GM12865 (cell line): Measurements from ENCODE around the gene ZC3H7A.

Experiments
- DNase-seq: peaks from one replicate; pipeline ENCODE4 v3.0.0; 2010; ENCODE audit warnings: low read depth
- H3K4me3 ChIP-seq: 2 replicates; pipeline ENCODE4 v1.5.1; 2011; ENCODE audit warnings: mild to moderate bottlenecking, low read depth, low read length, control low read depth
- TF ChIP-seq, protein P1 (sequence below): IDR thresholded peaks from 2 replicates; pipeline ENCODE4 v1.5.1; 2011; ENCODE audit warnings: low read length, control low read depth, low read depth, inconsistent platforms; ENCODE audit not compliant: insufficient read depth; ENCODE audit errors: missing control alignments

ZC3H7A gene

DNA sequence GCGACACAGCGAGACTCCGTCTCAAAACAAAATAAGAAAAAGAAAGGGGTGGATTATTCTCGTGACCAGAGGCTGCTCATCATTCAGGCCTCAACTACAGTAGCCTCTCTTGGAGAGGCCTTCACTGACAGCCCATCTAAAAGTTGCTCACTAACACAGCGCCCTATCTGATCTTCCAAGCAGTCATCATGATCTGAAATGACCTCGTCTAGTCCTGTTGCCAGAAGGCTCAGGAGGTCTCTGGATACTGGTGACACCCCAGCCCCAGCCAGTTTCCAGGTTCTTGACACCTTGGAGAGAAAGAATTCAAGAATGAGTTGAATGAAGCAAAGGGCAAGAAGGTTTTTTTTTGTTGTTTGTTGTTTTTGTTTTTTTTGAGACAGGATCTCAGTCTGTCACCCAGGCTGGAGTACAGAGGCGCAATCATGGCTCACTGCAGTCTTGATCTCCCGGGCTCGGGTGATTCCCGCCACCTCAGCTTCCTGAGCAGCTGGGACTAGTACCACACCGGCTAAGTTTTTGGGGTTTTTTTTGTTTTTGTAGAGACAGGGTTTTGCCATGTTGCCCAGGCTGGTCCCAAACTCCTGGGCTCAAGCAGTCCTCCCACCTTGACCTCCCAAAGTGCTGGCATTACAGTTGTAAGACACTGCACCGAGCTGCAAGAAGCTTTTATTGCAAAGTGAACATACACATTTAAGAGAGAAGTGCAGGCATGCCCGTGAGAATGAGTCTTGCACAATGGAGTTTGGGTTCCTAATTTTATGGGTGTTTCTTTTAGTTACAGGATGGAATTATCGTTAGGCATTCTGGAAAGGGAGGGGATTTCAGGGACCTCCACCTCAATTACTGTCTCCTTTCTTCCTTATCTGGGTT is 2.7 kb upstream of the ZC3H7A start:
- peak; percentile 68 for DNase-seq
- TF ChIP-seq, protein P1, sequence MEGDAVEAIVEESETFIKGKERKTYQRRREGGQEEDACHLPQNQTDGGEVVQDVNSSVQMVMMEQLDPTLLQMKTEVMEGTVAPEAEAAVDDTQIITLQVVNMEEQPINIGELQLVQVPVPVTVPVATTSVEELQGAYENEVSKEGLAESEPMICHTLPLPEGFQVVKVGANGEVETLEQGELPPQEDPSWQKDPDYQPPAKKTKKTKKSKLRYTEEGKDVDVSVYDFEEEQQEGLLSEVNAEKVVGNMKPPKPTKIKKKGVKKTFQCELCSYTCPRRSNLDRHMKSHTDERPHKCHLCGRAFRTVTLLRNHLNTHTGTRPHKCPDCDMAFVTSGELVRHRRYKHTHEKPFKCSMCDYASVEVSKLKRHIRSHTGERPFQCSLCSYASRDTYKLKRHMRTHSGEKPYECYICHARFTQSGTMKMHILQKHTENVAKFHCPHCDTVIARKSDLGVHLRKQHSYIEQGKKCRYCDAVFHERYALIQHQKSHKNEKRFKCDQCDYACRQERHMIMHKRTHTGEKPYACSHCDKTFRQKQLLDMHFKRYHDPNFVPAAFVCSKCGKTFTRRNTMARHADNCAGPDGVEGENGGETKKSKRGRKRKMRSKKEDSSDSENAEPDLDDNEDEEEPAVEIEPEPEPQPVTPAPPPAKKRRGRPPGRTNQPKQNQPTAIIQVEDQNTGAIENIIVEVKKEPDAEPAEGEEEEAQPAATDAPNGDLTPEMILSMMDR, result no peak
- H3K4me3 ChIP-seq, result peak overlapping the region; percentile 78

DNA sequence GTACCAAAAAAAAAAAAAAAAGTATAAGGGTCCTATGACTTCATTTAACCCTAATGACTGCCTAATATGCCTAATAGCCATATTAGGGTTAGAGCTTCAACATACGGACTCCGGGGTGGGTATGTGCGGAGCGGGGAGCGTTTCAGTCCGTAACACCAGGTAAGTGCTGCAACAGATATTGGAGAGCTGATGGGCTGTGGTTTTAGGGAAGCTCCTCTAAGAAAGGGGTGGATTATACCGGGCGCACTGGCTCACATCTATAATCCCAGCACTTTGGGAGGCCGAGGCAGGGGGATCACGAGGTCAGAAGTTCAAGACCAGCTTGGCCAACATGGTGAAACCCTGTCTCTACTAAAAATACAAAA is 1.9 kb upstream of the ZC3H7A start:
- peak overlapping the region; percentile 78 for H3K4me3 ChIP-seq
- TF ChIP-seq, protein P1, result no peak
- DNase-seq, result no peak

GRCh38 chr16:11797957-11798299 is 870 bp upstream of the ZC3H7A start:
- peak overlapping the region; percentile 78 for H3K4me3 ChIP-seq
- TF ChIP-seq, protein P1, result no peak
- peak; percentile 32 for DNase-seq

DNA sequence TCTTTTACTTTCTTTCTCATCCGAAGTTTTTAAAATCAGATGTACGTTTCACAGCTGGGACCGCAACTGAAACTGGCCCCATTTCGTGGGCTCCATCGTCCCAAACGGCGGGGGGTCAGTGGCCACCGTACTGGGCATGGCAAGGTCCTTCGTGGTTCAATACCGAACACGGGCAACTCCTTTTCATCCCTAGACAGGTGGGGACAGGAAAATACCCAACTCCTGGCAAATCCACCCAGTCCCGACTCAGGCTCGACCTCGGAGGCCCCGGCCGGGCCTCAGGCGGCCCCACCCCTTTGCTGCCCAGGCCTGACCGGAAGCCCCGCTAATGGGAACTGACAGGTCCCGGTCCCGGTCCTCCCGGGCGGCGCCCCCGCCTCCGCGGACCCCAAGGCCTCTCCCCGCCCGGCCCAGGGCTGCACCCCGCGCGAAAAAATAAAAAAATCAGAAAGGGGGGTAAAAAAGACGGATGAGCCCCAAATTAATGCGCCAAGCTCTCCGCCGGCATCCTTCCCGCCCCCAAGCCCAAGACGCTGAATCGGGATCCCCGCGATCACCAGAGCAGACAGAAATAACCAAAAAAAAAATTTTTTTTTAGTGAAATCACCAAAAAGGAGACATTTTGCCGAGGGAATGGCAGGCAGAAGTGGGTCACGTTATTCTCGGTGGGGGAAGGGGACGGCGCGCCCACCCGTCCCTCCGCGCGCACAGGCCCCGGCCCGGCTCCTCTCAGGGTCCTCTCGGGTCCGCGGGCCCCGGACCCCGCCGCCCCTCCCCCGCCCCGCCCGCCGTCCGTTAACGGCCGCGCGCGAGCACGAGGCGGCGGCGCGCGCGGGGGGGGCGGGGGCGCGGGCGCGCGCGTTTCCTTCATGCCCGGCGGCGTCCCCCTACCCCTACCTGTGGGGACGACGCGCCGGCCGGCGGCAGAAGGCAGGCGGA is 562 bp downstream of the ZC3H7A start:
- peak; percentile 44 for DNase-seq
- TF ChIP-seq, protein P1, result no peak
- peak overlapping the region; percentile 88 for H3K4me3 ChIP-seq

GRCh38 chr16:11795887-11796226 is 1.2 kb downstream of the ZC3H7A start:
- TF ChIP-seq, protein P1, result no peak
- peak overlapping the region; percentile 88 for H3K4me3 ChIP-seq
- no peak for DNase-seq

DNA sequence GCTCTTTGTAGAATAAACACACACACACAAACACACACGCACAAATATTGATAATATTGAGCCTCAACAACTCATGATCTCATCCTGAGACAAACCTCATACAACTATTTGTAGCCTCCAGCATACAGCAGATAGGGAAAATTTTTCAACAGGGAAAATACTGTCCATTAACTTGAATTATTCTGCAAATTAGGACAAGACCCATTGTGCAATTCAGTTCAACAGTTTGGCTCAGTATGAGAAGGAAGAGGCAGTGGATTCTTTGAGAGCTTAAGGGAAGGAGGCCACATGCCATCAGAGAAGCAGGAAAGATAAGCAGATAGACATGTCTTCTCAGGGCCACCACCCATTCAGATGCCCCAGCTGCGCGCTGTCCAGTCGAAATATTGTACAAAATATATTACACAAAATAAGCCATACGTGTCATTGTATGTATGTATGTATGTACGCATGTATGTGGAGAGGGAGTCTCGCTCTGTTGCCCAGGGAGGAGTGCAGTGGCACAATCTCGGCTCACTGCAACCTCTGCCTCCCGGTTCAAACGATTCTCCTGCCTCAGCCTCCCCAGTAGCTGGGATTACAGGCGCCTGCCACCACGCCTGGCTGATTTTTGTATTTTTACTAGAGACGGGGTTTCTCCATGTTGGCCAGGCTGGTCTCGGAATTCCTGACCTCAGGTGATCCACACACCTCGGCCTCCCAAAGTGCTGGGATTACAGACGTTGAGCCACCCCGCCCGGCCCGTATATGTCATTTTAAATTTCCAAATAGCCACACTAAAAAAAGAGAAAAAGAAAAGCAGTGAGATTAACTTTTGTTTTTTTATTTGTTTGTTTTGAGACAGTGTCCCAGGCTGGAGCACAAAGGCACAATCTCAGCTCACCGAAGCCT is 1.8 kb downstream of the ZC3H7A start:
- DNase-seq, result no peak
- H3K4me3 ChIP-seq, result peak overlapping the region; percentile 88
- TF ChIP-seq, protein P1, result no peak
